ENCODE data around the gene CHD2. TPM values are rescaled to one million over a fixed set of nuclear protein-coding genes. Genes with fewer than 3 reads are reported as not detected.
A peak's percentile ranks its signal among the peaks of the same experiment; 100 is the strongest.

Gene CHD2
- polyA plus RNA-seq, 3 donors from 2014 or later = 24.7 to 77.7 (median 36.9) TPM

DNA sequence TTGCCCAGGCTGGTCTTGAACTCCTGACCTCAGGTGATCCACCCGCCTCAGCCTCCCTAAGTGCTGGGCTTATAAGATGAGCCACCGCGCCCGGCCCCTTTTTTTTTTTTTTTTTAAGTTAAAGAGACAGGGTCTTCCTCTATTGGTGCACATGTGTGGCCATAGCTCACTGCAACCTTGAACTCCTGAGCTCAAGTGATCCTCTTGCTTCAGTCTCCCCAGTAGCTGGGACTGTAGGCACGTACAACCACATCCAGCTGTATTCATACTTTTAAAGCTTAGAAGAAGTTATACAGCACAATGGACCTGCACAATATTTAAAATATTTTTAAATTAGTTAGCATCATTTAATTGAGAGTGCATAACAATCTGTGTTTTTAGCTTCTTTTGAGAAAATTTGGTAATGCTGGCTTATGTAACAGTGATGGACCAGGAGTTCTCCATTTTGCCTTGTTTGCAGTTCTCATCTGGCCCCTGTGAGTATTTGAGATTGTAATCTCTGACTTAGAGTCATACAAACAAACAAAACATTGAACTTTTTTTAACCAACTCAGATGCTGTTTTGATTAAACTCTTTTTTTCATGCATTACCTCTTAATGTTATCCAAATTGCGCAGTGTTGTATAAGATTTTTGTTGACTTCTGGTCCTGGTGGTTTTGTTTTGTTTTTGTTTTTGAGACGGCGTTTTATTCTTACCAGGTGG lies 33.0 kb downstream of the CHD2 start:
- H3K9me3 Mint-ChIP-seq = no peaks in the 10 kb centered on the region
- H3K4me1 Mint-ChIP-seq = peaks cover 35 to 70% of the 10 kb centered on the region in 2 donors
- H3K4me3 Mint-ChIP-seq = no peak overlapping the region
- no peak for DNase-seq
- peaks cover 32 to 58% (median 33%) of the 10 kb centered on the region in 3 donors for H3K36me3 Mint-ChIP-seq
- H3K27ac Mint-ChIP-seq = peak overlapping the region in 5 of 6 donors; percentile 31 to 81 (median 79)
- H3K27me3 Mint-ChIP-seq (ENCODE audit: low read depth in 3 of 3) = peaks cover 0 to 2% (median 0%) of the 10 kb centered on the region in 3 donors

DNA sequence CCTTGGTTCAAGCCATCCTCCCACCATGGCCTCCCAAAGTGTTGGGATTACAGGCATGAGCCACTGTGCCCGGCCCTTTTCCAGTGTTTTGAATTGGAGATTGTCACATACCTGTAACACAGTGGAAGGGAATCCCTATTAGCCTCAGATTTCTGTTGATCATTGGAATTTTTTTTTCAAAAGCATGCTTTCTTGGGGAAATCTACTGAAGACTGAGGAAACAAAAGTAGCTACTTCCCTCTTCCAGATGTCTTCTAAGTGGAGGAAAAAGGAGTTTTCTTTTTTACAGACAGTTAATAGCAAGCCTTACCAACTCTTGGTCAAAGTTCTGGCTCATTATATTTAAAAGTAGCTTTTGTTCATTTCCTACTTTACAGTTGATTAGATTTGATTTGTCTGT lies 33.7 kb downstream of the CHD2 start:
- Mint-ChIP-seq H3K36me3 (peaks cover 27 to 55% (median 30%) of the 10 kb centered on the region in 3 donors), H3K27ac (peak overlapping the region in 5 of 6 donors; percentile 31 to 81 (median 72)), H3K4me1 (peaks cover 35 to 65% of the 10 kb centered on the region in 2 donors), H3K27me3 (ENCODE audit: low read depth in 3 of 3) (peaks cover 0 to 2% (median 0%) of the 10 kb centered on the region in 3 donors), H3K9me3 (no peaks in the 10 kb centered on the region), H3K4me3 (no peak overlapping the region)
- DNase-seq = no peak

DNA sequence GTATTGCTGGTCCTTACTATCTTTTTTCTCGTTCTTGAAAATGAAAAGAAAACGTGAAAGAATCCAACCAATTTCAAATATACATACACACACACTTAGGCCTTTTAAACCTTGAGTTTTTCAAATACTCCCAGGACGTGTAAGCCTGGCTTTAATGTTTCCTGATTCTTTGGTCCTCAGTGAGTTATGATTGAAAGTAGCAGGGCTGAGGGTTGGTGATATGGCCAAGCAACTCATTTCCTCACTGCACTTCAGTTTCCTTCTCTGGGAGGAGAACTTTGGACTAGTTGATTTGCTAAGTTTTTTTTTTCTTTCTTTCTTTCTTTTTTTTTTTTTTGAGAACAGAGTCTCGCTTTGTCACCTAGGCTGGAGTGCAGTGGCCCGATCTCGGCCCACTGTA lies 34.6 kb downstream of the CHD2 start:
- H3K27ac Mint-ChIP-seq = peak overlapping the region in 4 of 6 donors; percentile 31 to 85 (median 56)
- H3K4me1 Mint-ChIP-seq = peaks cover 38 to 62% of the 10 kb centered on the region in 2 donors
- H3K36me3 Mint-ChIP-seq = peaks cover 33 to 61% (median 36%) of the 10 kb centered on the region in 3 donors
- H3K4me3 Mint-ChIP-seq = no peak overlapping the region
- DNase-seq = no peak
- no peaks in the 10 kb centered on the region for H3K9me3 Mint-ChIP-seq
- H3K27me3 Mint-ChIP-seq (ENCODE audit: low read depth in 3 of 3) = peaks cover 0 to 2% (median 0%) of the 10 kb centered on the region in 3 donors

DNA sequence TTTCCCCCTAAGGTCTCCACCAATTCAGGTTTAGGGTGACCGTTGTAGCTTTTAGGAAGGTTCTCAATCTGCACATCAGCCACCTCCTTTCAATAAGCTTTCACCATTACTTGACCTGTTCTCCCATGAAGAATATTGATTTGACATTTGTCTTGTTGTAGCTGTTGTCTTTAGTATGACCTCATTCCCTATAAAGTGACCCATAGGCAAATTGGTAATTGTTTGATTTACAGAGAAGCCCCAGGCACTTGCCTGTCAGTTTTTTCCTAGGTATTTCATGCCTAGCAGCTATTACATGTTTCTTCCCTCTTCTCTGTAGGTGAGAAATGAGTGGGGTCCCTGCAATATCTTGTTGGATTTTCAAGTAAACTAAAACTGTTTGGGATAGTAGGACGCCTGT lies 36.0 kb downstream of the CHD2 start:
- Mint-ChIP-seq H3K4me3 (peak overlapping the region in 2 of 5 donors; percentile 38 to 49), H3K4me1 (peaks cover 35 to 50% of the 10 kb centered on the region in 2 donors), H3K27ac (peak overlapping the region; percentile 23 to 83 (median 74))

DNA sequence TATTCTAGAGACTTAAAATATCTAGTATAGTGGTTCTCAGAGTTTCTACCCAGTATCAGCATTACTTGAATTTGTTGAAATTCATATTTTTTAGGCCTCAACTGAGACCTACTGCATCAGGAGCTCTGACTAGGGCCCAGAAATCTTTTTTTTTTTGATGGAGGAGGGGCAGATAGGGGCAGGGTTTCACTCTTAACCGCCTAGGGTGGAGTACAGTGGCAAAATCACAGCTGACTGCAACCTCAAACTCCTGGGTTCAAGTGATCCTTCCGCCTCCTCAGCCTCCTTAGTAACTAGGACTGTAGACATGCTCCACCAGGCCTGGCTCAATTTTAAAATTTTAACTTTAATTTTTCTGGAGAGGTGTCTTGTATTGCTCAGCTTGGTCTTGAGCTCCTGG lies 36.6 kb downstream of the CHD2 start:
- peak overlapping the region in 4 of 5 donors; percentile 38 to 57 (median 49) for H3K4me3 Mint-ChIP-seq
- peaks cover 27 to 56% (median 32%) of the 10 kb centered on the region in 3 donors for H3K36me3 Mint-ChIP-seq
- no peaks in the 10 kb centered on the region for H3K9me3 Mint-ChIP-seq
- peaks cover 0 to 2% (median 0%) of the 10 kb centered on the region in 3 donors for H3K27me3 Mint-ChIP-seq (ENCODE audit: low read depth in 3 of 3)
- DNase-seq = no peak
- H3K4me1 Mint-ChIP-seq = peaks cover 35 to 53% of the 10 kb centered on the region in 2 donors
- peak overlapping the region; percentile 62 to 91 (median 74) for H3K27ac Mint-ChIP-seq

More for the DNA sequence above, 36.0 kb downstream of the CHD2 start:
- Mint-ChIP-seq H3K9me3 (no peaks in the 10 kb centered on the region), H3K36me3 (peaks cover 25 to 53% (median 29%) of the 10 kb centered on the region in 3 donors), H3K27me3 (ENCODE audit: low read depth in 3 of 3) (peaks cover 0 to 2% (median 0%) of the 10 kb centered on the region in 3 donors)
- no peak for DNase-seq

DNA sequence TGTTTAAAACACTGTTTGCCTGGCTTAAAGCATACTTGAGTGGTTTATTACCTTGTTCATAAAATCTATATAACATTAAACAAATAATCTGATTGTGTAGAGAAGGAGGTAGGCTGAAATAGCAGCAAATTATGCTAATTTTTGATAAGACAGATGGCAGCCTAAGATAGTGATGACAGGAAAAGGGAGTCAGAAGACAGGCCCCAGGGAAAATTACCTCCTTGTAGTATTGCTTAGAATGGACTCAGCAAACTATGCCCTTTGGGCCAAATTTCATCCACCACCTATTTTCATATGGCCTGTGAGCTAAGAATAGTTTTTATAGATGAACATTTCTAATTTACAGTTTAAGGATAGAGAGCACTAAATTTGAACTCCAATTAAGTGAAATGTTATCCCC lies 37.8 kb downstream of the CHD2 start:
- H3K27ac Mint-ChIP-seq = peak overlapping the region; percentile 53 to 91 (median 68)
- H3K9me3 Mint-ChIP-seq = no peaks in the 10 kb centered on the region

DNA sequence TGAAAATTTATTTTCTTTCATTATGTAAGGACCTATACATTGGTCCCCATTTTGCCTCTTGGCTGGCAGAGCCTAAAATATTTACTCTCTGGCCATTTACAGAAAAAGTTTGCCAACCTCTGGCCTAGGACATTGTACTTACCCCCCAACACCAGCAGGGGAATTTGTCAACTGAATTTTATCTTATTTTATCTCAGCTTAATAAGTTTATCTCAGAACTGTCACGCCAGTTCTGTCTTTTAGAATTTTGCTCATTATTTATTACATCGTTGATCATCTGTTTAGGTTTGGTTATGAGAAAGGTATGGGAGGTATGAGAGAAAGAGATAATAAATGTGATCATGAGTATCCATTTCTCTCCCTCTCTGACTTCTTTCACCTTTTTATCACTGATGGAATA lies 38.3 kb downstream of the CHD2 start:
- Mint-ChIP-seq H3K4me1 (peaks cover 33 to 63% of the 10 kb centered on the region in 2 donors), H3K27me3 (ENCODE audit: low read depth in 3 of 3) (peaks cover 0 to under 1% (median 0%) of the 10 kb centered on the region in 3 donors), H3K36me3 (peaks cover 35 to 62% (median 46%) of the 10 kb centered on the region in 3 donors), H3K9me3 (no peaks in the 10 kb centered on the region), H3K27ac (peak overlapping the region in 4 of 6 donors; percentile 10 to 70 (median 29)), H3K4me3 (no peak overlapping the region)
- no peak for DNase-seq

More for the DNA sequence above, 37.8 kb downstream of the CHD2 start:
- no peak for DNase-seq
- Mint-ChIP-seq H3K4me1 (peaks cover 35 to 65% of the 10 kb centered on the region in 2 donors), H3K4me3 (peak overlapping the region in 1 of 5 donors; percentile 36), H3K36me3 (peaks cover 35 to 64% (median 43%) of the 10 kb centered on the region in 3 donors), H3K27me3 (ENCODE audit: low read depth in 3 of 3) (peaks cover 0 to 2% (median 0%) of the 10 kb centered on the region in 3 donors)

DNA sequence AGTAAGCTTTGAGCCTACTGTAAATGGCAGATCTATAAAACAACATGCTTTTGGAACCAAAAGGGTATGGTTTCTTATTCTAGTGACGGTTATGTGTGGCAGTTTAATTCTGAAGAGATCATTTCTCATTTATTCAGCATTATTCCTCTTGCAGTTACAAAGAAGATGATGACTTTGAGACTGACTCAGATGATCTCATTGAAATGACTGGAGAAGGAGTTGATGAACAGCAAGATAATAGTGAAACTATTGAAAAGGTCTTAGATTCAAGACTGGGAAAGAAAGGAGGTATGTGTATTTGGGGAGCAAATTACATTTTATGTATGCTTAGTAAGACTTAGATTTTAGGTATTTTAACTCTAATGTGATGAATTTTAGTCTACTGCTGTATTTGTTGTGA lies 41.5 kb downstream of the CHD2 start:
- peaks cover 23 to 52% of the 10 kb centered on the region in 2 donors for H3K4me1 Mint-ChIP-seq
- H3K36me3 Mint-ChIP-seq = peaks cover 41 to 63% (median 51%) of the 10 kb centered on the region in 3 donors
- no peak overlapping the region for H3K4me3 Mint-ChIP-seq
- H3K9me3 Mint-ChIP-seq = no peaks in the 10 kb centered on the region
- H3K27me3 Mint-ChIP-seq (ENCODE audit: low read depth in 3 of 3) = peaks cover 0 to 4% (median 3%) of the 10 kb centered on the region in 3 donors
- DNase-seq = no peak
- peak overlapping the region in 4 of 6 donors; percentile 1 to 71 (median 43) for H3K27ac Mint-ChIP-seq

DNA sequence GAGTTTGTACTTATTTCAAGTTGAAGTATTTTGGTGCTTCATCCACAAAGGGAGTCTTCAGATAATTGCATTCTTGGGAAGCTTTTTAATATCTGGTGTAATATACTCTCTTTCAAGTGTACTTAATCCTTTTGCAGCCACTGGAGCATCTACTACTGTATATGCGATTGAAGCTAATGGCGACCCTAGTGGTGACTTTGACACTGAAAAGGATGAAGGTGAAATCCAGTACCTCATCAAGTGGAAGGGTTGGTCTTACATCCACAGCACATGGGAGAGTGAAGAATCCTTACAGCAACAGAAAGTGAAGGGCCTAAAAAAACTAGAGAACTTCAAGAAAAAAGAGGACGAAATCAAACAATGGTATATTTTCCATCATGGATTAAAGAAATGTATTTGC lies 42.6 kb downstream of the CHD2 start:
- peaks cover 0 to 7% (median 3%) of the 10 kb centered on the region in 3 donors for H3K27me3 Mint-ChIP-seq (ENCODE audit: low read depth in 3 of 3)
- H3K4me1 Mint-ChIP-seq = peaks cover 17 to 52% of the 10 kb centered on the region in 2 donors
- H3K36me3 Mint-ChIP-seq = peaks cover 47 to 67% (median 55%) of the 10 kb centered on the region in 3 donors
- peaks cover 0 to 5% (median 4%) of the 10 kb centered on the region in 6 donors for H3K9me3 Mint-ChIP-seq
- no peak for DNase-seq
- peak overlapping the region in 2 of 6 donors; percentile 20 to 51 for H3K27ac Mint-ChIP-seq
- H3K4me3 Mint-ChIP-seq = no peak overlapping the region

DNA sequence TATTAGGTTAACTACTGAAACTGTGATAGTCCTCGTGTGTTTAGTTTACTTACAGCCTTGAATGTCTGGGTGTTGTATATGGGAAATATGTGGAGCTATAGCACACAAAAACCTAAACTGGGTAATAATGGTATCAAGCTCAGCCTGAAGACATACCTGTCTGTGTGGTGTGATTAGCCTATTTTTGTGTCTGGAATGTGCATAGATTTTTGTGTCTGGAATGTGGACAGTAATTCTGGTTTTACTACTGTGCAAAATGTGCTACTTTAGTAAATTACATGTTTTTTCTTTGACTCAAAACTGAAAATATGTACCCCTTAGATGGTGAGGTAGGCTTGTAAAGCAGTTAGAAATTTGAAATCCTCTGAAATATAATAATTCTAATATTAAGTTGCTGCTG lies 43.5 kb downstream of the CHD2 start:
- Mint-ChIP-seq H3K9me3 (peaks cover 0 to 14% (median 12%) of the 10 kb centered on the region in 6 donors), H3K27ac (peak overlapping the region in 4 of 6 donors; percentile 21 to 42 (median 23)), H3K36me3 (peaks cover 55 to 70% (median 59%) of the 10 kb centered on the region in 3 donors), H3K4me1 (peaks cover 15 to 52% of the 10 kb centered on the region in 2 donors), H3K27me3 (ENCODE audit: low read depth in 3 of 3) (peaks cover 0 to 7% (median 3%) of the 10 kb centered on the region in 3 donors), H3K4me3 (no peak overlapping the region)
- DNase-seq = no peak

DNA sequence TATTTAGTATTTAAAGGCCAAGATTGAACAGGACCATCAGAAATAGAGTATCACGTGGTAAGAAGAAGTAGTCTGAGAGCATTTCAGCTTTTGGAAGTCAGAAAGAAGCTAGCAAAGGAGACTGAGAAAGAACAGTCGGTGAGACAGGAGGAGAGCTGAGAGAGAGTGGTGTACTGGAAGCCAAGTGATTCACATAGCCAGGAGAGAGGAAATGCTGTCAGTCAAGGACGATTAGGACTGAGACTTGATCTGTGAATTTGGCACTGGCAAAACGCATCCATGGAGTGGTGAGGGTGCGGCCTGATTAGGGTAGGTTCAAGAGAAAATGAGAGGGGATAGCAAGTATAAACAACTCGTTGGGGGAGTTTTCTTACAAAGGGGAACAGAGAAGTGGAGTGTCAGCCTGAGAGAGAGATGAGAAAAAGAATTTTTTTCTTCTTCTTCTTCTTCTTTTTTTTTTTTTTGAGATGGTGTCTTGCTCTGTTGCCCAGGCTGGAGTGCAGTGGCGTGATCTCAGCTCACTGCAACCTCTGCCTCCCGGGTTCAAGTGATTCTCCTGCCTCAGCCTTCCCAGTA lies 44.9 kb downstream of the CHD2 start:
- Mint-ChIP-seq H3K4me1 (peaks cover 12 to 52% of the 10 kb centered on the region in 2 donors), H3K27ac (peak overlapping the region in 4 of 6 donors; percentile 32 to 74 (median 45)), H3K9me3 (peaks cover 6 to 28% (median 26%) of the 10 kb centered on the region in 6 donors), H3K27me3 (ENCODE audit: low read depth in 3 of 3) (peaks cover 0 to 7% (median 3%) of the 10 kb centered on the region in 3 donors), H3K4me3 (no peak overlapping the region), H3K36me3 (peaks cover 63 to 71% (median 67%) of the 10 kb centered on the region in 3 donors)
- no peak for DNase-seq

DNA sequence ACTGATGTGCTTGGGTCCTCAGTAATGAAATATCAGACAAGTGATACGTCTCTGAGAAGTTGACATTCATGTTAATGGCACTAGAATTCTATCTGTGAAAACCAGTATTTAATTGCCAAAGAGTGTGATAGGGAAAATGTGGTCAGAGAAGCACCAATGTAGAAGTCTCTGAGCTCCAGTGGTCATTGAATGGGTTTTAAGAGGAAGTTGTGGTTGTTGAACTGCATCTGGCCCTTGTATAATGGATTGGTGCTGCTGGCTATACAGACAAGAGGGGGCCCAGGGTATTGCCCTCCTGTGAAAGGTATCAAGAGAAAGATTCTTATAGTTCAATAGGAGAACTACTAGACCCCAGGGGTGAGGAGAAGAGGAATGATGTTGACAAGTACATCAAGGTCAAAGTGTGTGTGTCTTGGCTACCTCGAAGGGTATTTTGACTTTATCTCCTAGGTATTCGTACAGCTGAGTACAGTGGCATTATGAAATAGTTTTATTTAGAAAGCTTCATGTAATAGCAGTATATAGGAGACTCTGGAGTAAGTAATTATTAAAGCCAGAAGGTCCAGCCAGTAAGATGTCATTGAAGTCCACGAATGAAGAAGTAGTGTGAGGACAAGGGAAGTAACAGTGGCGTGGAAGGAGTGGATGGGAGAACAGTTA lies 47.1 kb downstream of the CHD2 start:
- peaks cover 0 to 7% (median 3%) of the 10 kb centered on the region in 3 donors for H3K27me3 Mint-ChIP-seq (ENCODE audit: low read depth in 3 of 3)
- DNase-seq = no peak
- H3K27ac Mint-ChIP-seq = peak overlapping the region in 5 of 6 donors; percentile 12 to 76 (median 37)
- peaks cover 12 to 50% of the 10 kb centered on the region in 2 donors for H3K4me1 Mint-ChIP-seq
- H3K4me3 Mint-ChIP-seq = no peak overlapping the region
- peaks cover 75 to 85% (median 80%) of the 10 kb centered on the region in 3 donors for H3K36me3 Mint-ChIP-seq
- peaks cover 6 to 34% (median 30%) of the 10 kb centered on the region in 6 donors for H3K9me3 Mint-ChIP-seq

DNA sequence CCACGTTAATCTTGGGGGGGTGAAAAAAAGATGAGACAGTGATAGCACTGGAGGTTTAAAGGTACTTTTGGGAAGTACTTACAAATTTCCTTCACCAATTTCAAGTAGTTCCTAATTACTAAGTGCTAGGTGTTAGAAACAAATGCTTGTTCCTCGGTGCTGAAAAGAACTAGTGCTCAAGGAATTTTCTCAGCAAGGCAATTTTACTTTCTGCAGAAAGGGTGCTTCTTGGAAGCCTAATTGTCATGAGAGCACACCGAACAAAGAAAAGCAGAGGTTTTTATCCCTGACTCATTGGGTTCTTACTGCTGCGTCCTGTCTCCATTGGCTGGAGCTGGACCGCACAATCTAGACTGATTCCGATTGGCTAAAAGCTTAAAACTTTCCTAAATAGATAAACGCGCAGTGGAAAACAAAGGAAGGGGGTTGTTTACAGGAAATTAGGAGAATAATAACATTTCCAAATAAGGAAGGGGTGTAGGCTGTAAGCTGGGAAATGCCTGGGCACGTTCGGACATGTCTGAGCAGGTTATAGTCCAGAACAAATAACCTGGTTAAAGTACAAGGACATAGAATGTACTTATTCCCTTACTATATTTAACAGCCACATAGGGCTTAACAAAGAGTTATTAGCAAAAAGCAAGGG lies 49.6 kb downstream of the CHD2 start:
- Mint-ChIP-seq H3K27ac (peak overlapping the region in 1 of 6 donors; percentile 28), H3K4me1 (peaks cover 6 to 32% of the 10 kb centered on the region in 2 donors), H3K27me3 (ENCODE audit: low read depth in 3 of 3) (peaks cover 0 to 7% (median 3%) of the 10 kb centered on the region in 3 donors), H3K36me3 (peaks cover 59 to 78% (median 66%) of the 10 kb centered on the region in 3 donors), H3K9me3 (peaks cover 6 to 34% (median 30%) of the 10 kb centered on the region in 6 donors), H3K4me3 (no peak overlapping the region)
- no peak for DNase-seq
